ENCODE measurements around the gene ALG12. TPM values are rescaled to one million over a fixed set of nuclear protein-coding genes. Genes with fewer than 3 reads are reported as not detected.

Gene ALG12
- total RNA-seq, 1 donor from 2014 or later = 16.2 TPM

DNA sequence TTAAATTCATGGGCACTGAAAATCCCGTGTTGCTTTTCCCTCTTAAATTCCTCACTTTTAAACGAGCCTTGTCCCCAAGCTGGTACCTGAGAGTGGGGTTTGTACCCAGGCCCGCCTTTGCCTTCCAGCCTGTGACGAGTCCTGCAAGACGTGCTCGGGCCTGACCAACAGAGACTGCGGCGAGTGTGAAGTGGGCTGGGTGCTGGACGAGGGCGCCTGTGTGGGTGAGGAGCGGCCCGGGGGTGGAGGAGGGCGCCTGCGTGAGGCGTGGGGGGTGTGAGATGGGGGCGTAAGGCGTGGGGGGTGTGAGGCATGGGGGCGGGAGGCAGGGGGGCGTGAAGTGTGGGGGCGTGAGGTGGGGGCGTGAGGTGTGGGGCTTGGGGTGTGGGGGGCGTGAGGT is 4.2 kb upstream of the ALG12 start:
- no peak for ATAC-seq
- intact Hi-C loops (cut with micrococcal nuclease) = loop anchor here (10.0 kb wide), 1 partner anchor 112 kb away; no protein-coding TSS in a partner anchor
- DNase-seq = no peak

GRCh38 chr22:49921508-49922278 is 3.5 kb upstream of the ALG12 start:
- DNase-seq (peak; percentile 26), ATAC-seq (no peak)
- intact Hi-C loops (cut with micrococcal nuclease) = loop anchor here (10.0 kb wide), 1 partner anchor 113 kb away; no protein-coding TSS in a partner anchor

- DNase-seq (no peak), ATAC-seq (no peak)
- intact Hi-C loops (cut with micrococcal nuclease) = loop anchor here (10.0 kb wide), 1 partner anchor 114 kb away; no protein-coding TSS in a partner anchor
These were observed 2.6 kb upstream of the ALG12 start for GRCh38 chr22:49920859-49921258.

DNA sequence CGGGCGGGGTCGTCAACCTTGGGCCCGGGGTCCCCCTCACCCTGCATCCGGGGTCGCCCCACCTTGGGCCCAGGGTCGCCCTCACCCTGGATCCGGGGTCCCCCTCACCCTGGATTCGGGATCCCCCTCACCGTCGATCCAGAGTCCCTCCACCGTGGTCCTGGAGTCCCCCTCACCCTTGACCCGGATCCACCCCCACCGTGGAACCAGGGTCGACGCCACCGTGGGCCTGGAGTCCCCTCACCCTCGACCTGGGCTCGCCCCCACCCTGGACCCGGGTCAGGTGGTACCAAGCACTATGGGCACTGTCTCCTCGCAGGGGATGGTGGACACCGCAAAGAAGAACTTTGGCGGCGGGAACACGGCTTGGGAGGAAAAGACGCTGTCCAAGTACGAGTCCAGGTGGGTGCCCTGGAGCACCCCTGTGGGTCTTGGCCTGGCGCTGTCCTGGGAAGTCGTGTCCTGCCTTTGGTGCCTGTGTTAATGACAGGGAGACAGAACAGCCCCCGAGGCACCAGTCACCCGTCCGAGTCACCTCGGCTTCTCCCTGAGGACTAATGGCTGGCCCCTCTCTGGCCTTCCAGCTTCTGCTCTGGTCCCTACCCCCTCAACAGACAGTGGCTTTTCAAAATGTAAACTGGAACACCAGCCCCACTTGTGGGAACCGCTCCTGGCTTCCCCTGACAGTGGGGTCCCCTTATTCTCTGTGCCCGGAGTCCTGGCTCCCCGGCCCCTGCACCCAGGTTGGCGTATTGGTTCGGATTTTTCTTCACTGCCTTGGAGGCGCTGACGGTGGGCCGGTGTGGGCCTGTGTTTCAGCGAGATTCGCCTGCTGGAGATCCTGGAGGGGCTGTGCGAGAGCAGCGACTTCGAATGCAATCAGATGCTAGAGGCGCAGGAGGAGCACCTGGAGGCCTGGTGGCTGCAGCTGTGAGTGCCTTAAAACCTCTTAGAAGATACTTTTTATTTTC is 958 bp upstream of the ALG12 start:
- intact Hi-C loops (cut with micrococcal nuclease) = no loop called here
- no peak for DNase-seq
- no peak for ATAC-seq

DNA sequence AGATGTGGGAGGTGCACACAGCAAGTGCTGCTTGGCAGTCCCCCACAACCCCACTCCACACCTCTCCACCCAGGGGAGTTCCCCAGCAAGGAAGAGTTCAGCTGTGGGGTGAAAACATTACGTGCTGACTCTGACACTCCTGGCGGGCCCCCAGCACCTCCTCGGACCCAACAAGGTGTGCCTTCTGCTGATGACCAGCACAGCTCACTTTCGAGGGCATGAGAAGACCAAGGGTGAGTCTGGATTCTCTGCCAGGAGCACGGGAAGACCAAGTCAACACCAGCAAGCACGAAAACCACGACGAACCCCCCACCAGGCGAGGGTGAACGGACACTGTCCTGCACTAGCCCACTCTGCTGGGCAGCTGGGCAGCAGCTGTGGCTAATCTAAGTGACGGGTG is 1.4 kb downstream of the ALG12 start:
- ATAC-seq = no peak
- intact Hi-C loops (cut with micrococcal nuclease) = no loop called here
- DNase-seq = no peak

DNA sequence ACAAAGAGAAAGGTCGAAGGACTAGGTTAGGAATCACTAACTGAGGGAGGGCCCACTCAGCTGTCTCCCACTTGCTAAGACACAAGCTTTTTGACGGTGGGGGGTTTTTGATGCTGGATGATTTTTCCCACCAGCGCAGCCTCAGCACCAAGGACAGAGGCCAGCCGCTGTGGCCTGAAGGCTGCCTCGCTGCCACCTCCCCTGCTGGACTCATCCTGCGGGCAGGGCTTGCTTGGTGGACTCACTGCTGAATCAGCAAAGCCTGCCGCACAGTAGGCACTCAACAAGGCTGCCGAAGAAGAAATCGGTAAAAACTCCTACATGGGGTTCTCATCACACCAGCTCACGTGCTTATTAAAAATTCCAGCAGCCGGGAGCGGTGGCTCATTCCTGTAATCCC is 2.6 kb downstream of the ALG12 start:
- intact Hi-C loops (cut with micrococcal nuclease) = no loop called here
- no peak for DNase-seq
- ATAC-seq = no peak

DNA sequence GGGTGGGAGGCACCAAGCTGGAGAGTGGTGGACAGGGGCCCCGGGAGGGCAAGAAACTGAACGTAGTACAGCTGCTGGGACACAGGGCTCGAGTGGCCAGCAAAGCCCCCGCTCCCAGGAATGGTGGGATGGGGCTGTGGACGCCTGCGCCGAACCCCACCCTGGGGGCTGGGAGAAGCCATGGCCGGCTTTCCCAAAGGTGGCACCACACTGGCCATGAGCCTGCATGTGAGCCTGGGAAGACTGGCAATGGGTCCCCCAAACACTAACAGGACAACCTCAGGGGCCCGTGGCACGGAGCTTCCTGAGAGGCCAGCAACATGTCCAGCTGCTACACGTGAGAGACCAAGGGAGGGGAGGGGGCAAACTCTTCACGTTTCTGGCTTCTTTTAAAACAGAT is 4.0 kb downstream of the ALG12 start:
- ATAC-seq = no peak
- intact Hi-C loops (cut with micrococcal nuclease) = no loop called here
- DNase-seq = no peak

GRCh38 chr22:49913446-49913845 is 4.8 kb downstream of the ALG12 start:
- intact Hi-C loops (cut with micrococcal nuclease) = no loop called here
- ATAC-seq (no peak), DNase-seq (no peak)

GRCh38 chr22:49913026-49913425 is 5.2 kb downstream of the ALG12 start:
- DNase-seq (no peak), ATAC-seq (no peak)
- intact Hi-C loops (cut with micrococcal nuclease) = no loop called here

- no peak for ATAC-seq
- no peak for DNase-seq
- intact Hi-C loops (cut with micrococcal nuclease) = no loop called here
These were observed 6.2 kb downstream of the ALG12 start for GRCh38 chr22:49911881-49912625.

GRCh38 chr22:49910229-49911155 is 7.7 kb downstream of the ALG12 start:
- ATAC-seq (no peak), DNase-seq (no peak)
- intact Hi-C loops (cut with micrococcal nuclease) = no loop called here

GRCh38 chr22:49909476-49910205 is 8.6 kb downstream of the ALG12 start:
- intact Hi-C loops (cut with micrococcal nuclease) = no loop called here
- DNase-seq (no peak), ATAC-seq (no peak)

DNA sequence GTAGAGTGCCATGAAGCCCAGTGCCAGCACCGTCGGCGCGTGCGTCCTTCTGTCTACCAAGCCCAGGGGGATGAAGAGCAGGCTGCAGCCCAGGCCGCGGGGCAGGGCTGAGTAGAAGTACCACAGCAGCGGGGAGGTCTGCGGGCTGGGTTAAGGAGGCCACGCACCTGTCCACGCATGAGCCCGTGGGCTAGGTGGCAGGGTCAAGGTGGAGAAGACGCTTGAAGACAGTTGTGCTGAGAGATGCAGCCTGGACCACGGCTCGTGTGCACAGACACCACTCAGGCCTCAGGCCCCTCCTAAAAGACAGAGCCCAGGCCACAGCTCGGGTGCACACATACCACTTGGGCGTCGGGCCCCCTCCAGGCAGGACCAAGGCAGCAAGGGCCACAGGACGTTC is 10.4 kb downstream of the ALG12 start:
- ATAC-seq = no peak
- DNase-seq = no peak
- intact Hi-C loops (cut with micrococcal nuclease) = no loop called here

DNA sequence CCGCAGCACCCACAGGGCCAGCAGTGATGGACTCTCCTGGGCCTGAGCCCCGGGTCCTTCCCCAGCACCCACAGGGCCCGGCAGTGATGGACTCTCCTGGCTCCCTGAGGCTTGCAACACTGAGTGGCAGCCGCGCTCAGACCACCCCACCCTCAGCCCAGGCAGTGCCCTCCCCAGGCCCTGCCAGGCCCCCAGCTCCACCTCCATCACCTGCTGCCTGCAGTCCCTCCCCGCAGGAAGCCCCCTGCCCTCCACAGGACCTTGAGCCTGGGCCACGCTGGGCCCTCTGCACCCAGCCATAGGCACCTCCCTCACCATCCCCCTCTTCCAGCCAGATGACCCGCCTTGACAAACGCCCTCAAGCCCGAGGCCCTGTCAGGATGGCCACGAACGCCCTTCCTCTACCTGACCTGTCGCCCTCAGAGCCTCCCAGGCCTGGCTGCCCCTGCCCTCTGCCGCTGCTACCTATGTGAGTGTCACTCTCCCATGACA is 11.4 kb downstream of the ALG12 start:
- ATAC-seq (no peak), DNase-seq (no peak)
- intact Hi-C loops (cut with micrococcal nuclease) = no loop called here

DNA sequence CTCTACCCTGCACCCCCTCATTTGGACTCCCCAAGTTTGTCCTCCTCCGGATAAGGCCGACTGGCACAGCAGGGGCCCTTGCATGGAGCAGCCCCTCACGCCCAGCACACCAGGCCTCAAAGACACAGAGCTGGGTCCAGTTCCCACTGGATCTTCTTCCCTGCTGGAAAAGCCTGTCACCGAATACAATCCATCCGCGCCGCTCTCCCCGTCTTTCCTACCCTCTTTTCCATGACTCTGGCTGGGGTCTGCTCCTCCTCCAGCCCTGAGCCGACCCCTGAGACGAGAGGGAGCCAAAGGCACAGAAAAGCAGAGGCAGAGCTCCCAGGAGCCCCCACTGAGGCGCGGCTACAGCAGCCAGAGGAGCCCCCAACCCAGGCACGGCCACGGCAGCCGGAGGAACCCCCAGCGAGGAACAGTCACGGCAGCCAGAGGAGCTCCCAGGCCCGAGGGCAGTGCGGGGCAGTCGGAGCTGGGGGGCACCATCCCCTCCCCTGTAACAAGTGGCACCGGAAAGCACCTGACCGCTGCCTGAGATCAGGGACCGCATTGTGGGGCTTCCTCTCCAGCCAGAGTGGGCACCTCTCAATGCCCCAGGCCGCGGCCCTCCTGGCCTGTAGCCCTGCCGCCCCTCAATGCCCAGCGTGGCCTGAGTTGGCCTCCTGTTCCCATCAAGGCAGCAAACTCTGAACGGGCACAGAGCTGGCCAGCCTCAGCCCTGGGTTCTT is 12.0 kb downstream of the ALG12 start:
- intact Hi-C loops (cut with micrococcal nuclease) = no loop called here
- no peak for DNase-seq
- ATAC-seq = no peak

DNA sequence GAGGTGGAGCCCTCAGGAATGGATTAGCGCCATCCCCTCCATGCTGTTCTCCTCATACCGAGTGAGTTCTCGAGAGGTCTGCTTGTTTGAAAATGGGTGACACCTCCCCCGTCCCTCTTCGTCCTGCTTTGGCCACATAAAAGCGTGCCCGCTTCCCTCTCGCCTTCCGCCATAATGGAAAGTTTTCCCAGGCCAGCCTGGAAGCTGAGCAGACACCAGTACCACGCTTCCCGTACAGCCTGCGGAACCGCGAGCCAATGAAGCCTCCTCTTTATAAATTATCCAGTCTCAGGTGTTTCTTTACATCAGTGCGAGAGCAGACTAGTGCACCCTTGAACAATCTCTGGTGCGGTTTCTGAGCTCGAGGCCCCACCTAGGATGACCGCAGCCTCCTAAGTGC is 12.8 kb downstream of the ALG12 start:
- DNase-seq = no peak
- intact Hi-C loops (cut with micrococcal nuclease) = no loop called here
- no peak for ATAC-seq

DNA sequence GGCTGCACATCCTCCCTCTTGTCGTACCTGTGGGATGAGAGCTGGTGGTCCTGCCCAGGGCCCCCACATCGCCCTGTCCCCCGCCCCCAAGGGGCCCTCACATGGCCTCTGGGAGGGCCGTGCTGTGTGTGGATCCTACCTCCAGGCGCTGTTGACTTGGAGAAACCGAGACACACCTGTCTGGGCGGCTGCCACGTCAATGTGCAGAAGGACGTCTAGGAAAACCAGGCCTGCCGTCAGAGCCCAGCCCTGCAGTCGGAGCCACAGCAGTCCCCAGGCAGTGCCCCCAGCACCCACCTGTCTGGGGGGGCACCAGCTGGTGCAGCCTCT is 14.2 kb downstream of the ALG12 start:
- DNase-seq (no peak), ATAC-seq (no peak)
- intact Hi-C loops (cut with micrococcal nuclease) = no loop called here

Measured in left ventricle myocardium superior (tissue), 1 donor.